Heart right ventricle (tissue), 16 donors: Measurements from ENCODE around the gene FCHSD2. TPM values are rescaled to one million over a fixed set of nuclear protein-coding genes. Genes with fewer than 3 reads are reported as not detected.

Experiments
- ATAC-seq, 8 donors: fragments of 200-7000 bp; cut with Tn5 transposase; one replicate each; pipeline ENCODE4 v1.9.1; 2020; ENCODE audit warnings: mild to moderate bottlenecking in 8 of 8, moderate library complexity in 8 of 8, moderate number of reproducible peaks in 1 of 8
- DNase-seq, 2 donors: peaks; one replicate each; pipeline ENCODE4 v3.0.0-alpha.2; 2020
- H3K27ac ChIP-seq, 10 donors: fragments of 200-600 bp; sonication (generic) in 2 of 10; one replicate each; pipeline versions ENCODE4 v1.5.0 to v1.8.0; 2020 to 2022; ENCODE audit warnings: mild to moderate bottlenecking in 3 of 10
- H3K27me3 ChIP-seq, 7 donors: fragments of 200-600 bp; one replicate each; pipeline ENCODE4 v1.8.0; 2021 to 2022; ENCODE audit warnings: mild to moderate bottlenecking in 2 of 7
- H3K36me3 ChIP-seq, 9 donors: fragments of 200-600 bp; sonication (generic) in 1 of 9; one replicate each; pipeline versions ENCODE4 v1.5.0 to v1.8.0; 2020 to 2022; ENCODE audit warnings: mild to moderate bottlenecking in 2 of 9
- H3K4me1 ChIP-seq, 9 donors: fragments of 200-600 bp; sonication (generic) in 1 of 9; one replicate each; pipeline versions ENCODE4 v1.5.0 to v1.8.0; 2020 to 2022; ENCODE audit warnings: mild to moderate bottlenecking in 4 of 9
- H3K4me3 ChIP-seq, 10 donors: fragments of 200-600 bp; sonication (generic) in 2 of 10; one replicate each; pipeline versions ENCODE4 v1.5.0 to v1.8.0; 2020 to 2022; ENCODE audit warnings: mild to moderate bottlenecking in 7 of 10, moderate library complexity in 2 of 10
- H3K9me3 ChIP-seq, 11 donors: fragments of 200-600 bp in 10 of 11; sonication (generic) in 2 of 11; one replicate each; pipeline versions ENCODE4 v1.5.0 to v1.8.0; 2013 to 2022; ENCODE audit warnings: mild to moderate bottlenecking in 2 of 11, control low read depth in 1 of 11, moderate library complexity in 1 of 11
- CTCF ChIP-seq, 9 donors: fragments of 200-600 bp; sonication (generic) in 2 of 9; IDR thresholded peaks; one replicate each; pipeline versions ENCODE4 v1.5.0 to v1.8.0; 2021 to 2022; ENCODE audit warnings: antibody characterized with exemption in 9 of 9, mild to moderate bottlenecking in 5 of 9, moderate library complexity in 1 of 9
- WGBS, 2 donors: extraction: QIAGEN DNeasy Blood & Tissue Kit; methylation state at CpG; one replicate each; pipeline ENCODE4 v1.1.7; 2013; ENCODE audit warnings: inconsistent platforms in 1 of 2; 5-methylcytosine and 5-hydroxymethylcytosine counted together
- intact Hi-C, 10 donors: fragments of 100-400 bp; cut with DNase I; formaldehyde crosslinking; loops; one replicate each; pipeline versions ENCODE4 v1.11.1 to v1.14.2; 2022
- polyA plus RNA-seq, 2 donors: library from polyadenylated mRNA; stranded (reverse); fragments of 200-250 nt; gene quantifications; one replicate each; pipeline ENCODE4 v1.2.3, GENCODE V29; 2013
- total RNA-seq, 10 donors: library from RNA; stranded (reverse); fragmentation: NEBNext Ultra II Directional in 3 of 10; extraction: Animal tissue kit (Norgen Biotek cat#: 25700) in 3 of 10; gene quantifications; one replicate each; pipeline versions ENCODE4 v1.2.1 to v1.2.4, GENCODE V29; 2021 to 2023
- donor health status: Arrhythmogenic right ventricular cardiomyopathy.
- donor health status: ischemic (EF 13 %, LVEDD 7.1; RV severe dilation, severe dysfunction).
- donor health status: healthy with polysubstance abuse.
- donor health status: DM: no; HTN: yes; CAD: no.
- donor health status: DM: no; HTN: no; CAD: no.
- donor health status: ischemic (EF 25% LVEDD 6.9; RV normal size, moderate dysfunction).
- donor health status: ischemic (EF 25% LVEDD 5.7; RV mildly dilated, moderate dysfunction).
- donor health status: healthy.
- donor health status: DM: yes; HTN: yes; CAD: no.
- donor health status: Ischemic cardiomyopathy.
- donor health status: ischemic (EF 35%, LVEDD 5.7; RV mildly dilated, moderate dysfunction).
- donor health status: nonischemic (EF 11% LVEDD 7.7; RV severe dilation, severe dysfunction).
- donor health status: DM: yes; HTN: yes; CAD: no.
- donor health status: PGD.
- donor health status: ischemic (EF 29% LVEDD 5.4; RV normal size, mild dysfunction).
- donor health status: nonischemic (EF 23%, LVEDD 6.1; RV moderate dilation, normal function).

FCHSD2 gene
- total and polyA plus RNA-seq, 12 donors = 16.1 to 48.4 (median 37.5) TPM

GRCh38 chr11:72908032-72908676 is 234.0 kb downstream of the FCHSD2 start:
- H3K27ac ChIP-seq = no peak overlapping the region
- H3K36me3 ChIP-seq = peaks cover 0 to 17% (median 5%) of the 10 kb centered on the region in 9 donors
- intact Hi-C loops = no loop called here
- WGBS, 2 donors = 66 to 81% methylated on average over 2 of the region's 2 CpGs
- no peaks in the 10 kb centered on the region for H3K27me3 ChIP-seq
- ATAC-seq (no peak), DNase-seq (no peak)
- no peak for TF ChIP-seq CTCF (IDR thresholded peaks at IDR 0.05)
- peaks cover 0 to 47% (median 13%) of the 10 kb centered on the region in 11 donors for H3K9me3 ChIP-seq
- no peak overlapping the region for H3K4me3 ChIP-seq
- peaks cover 0 to 5% (median 0%) of the 10 kb centered on the region in 9 donors for H3K4me1 ChIP-seq

- H3K4me1 ChIP-seq = peaks cover 0 to 5% (median 0%) of the 10 kb centered on the region in 9 donors
- peaks cover 0 to 25% (median 4%) of the 10 kb centered on the region in 11 donors for H3K9me3 ChIP-seq
- H3K4me3 ChIP-seq = no peak overlapping the region
- H3K27me3 ChIP-seq = no peaks in the 10 kb centered on the region
- 90 to 96% methylated on average over 4 of the region's 4 CpGs for WGBS, 2 donors
- DNase-seq = no peak
- no peak for ATAC-seq
- intact Hi-C loops = no loop called here
- TF ChIP-seq CTCF (IDR thresholded peaks at IDR 0.05) = no peak
- H3K36me3 ChIP-seq = peaks cover 0 to 42% (median 7%) of the 10 kb centered on the region in 9 donors
- no peak overlapping the region for H3K27ac ChIP-seq
These were observed 238.1 kb downstream of the FCHSD2 start for GRCh38 chr11:72904016-72904415.

- H3K4me3 ChIP-seq = no peak overlapping the region
- H3K36me3 ChIP-seq = peaks cover 0 to 59% (median 14%) of the 10 kb centered on the region in 9 donors
- intact Hi-C loops = no loop called here
- peaks cover 0 to 3% (median 0%) of the 10 kb centered on the region in 9 donors for H3K4me1 ChIP-seq
- ATAC-seq = no peak
- TF ChIP-seq CTCF (IDR thresholded peaks at IDR 0.05) = no peak
- no peak for DNase-seq
- H3K9me3 ChIP-seq = peaks cover 0 to 6% (median 0%) of the 10 kb centered on the region in 11 donors
- H3K27ac ChIP-seq = no peak overlapping the region
- H3K27me3 ChIP-seq = no peaks in the 10 kb centered on the region
These were observed 240.7 kb downstream of the FCHSD2 start for GRCh38 chr11:72901374-72901773.

- ATAC-seq = no peak
These were observed 242.1 kb downstream of the FCHSD2 start for GRCh38 chr11:72900013-72900412.

More at GRCh38 chr11:72900013-72900412, 242.1 kb downstream of the FCHSD2 start:
- H3K36me3 ChIP-seq = peaks cover 0 to 69% (median 14%) of the 10 kb centered on the region in 9 donors
- 99 to 100% methylated on average over 2 of the region's 2 CpGs for WGBS, 2 donors
- DNase-seq = no peak
- H3K4me1 ChIP-seq = peaks cover 0 to 3% (median 0%) of the 10 kb centered on the region in 9 donors
- H3K27me3 ChIP-seq = no peaks in the 10 kb centered on the region
- intact Hi-C loops = no loop called here
- H3K9me3 ChIP-seq = no peaks in the 10 kb centered on the region
- H3K27ac ChIP-seq = no peak overlapping the region
- no peak for TF ChIP-seq CTCF (IDR thresholded peaks at IDR 0.05)
- no peak overlapping the region for H3K4me3 ChIP-seq
